NK-92 (cell line): ENCODE results near the gene C15orf40.

ENCODE experiments used
- DNase-seq: peaks from one replicate; lab custom pipeline; 2025; ENCODE audit not compliant: unreplicated experiment; lab: John Stamatoyannopoulos, UW

C15orf40 gene

GRCh38 chr15:82995076-82995475, 16.4 kb downstream of the C15orf40 start:
- DNase-seq = no peak

- DNase-seq = no peak
Measured at GRCh38 chr15:82993144-82993543, 18.3 kb downstream of the C15orf40 start.

- no peak for DNase-seq
Measured at GRCh38 chr15:82992436-82992998, 18.9 kb downstream of the C15orf40 start.

- DNase-seq = no peak
Measured at GRCh38 chr15:82986442-82986780, 25.0 kb downstream of the C15orf40 start.

GRCh38 chr15:82985688-82986441, 25.6 kb downstream of the C15orf40 start, which contains the start of gene RAMAC:
Gene RAMAC (plus strand): TSS chr15:82986210. CDS start chr15:82989019, 2,809 bp downstream.
- DNase-seq = peak; percentile 51

- no peak for DNase-seq
Measured at GRCh38 chr15:82980981-82981380, 30.5 kb downstream of the C15orf40 start.

- no peak for DNase-seq
Measured at GRCh38 chr15:82979726-82980125, 31.7 kb downstream of the C15orf40 start.

- no peak for DNase-seq
Measured at GRCh38 chr15:82978438-82978837, 33.0 kb downstream of the C15orf40 start.

- DNase-seq = no peak
Measured at GRCh38 chr15:82977076-82977475, 34.4 kb downstream of the C15orf40 start.

- no peak for DNase-seq
Measured at GRCh38 chr15:82972990-82973389, 38.4 kb downstream of the C15orf40 start.

GRCh38 chr15:82971218-82971984, 40.0 kb downstream of the C15orf40 start:
- DNase-seq = no peak

- no peak for DNase-seq
Measured at GRCh38 chr15:82970696-82971095, 40.7 kb downstream of the C15orf40 start.

GRCh38 chr15:82970078-82970686, 41.3 kb downstream of the C15orf40 start:
- DNase-seq = no peak

- DNase-seq = no peak
Measured at GRCh38 chr15:82969353-82969752, 42.1 kb downstream of the C15orf40 start.

- DNase-seq = no peak
Measured at GRCh38 chr15:82968066-82968465, 43.4 kb downstream of the C15orf40 start.

- DNase-seq = no peak
Measured at GRCh38 chr15:82966671-82967071, 44.8 kb downstream of the C15orf40 start.

GRCh38 chr15:82964890-82965289, 46.5 kb downstream of the C15orf40 start:
- DNase-seq = no peak

- no peak for DNase-seq
Measured at GRCh38 chr15:82963471-82964341, 47.7 kb downstream of the C15orf40 start.

GRCh38 chr15:82960766-82961165, 50.7 kb downstream of the C15orf40 start:
- no peak for DNase-seq

GRCh38 chr15:82959423-82959822, 52.0 kb downstream of the C15orf40 start:
- no peak for DNase-seq

GRCh38 chr15:82958638-82959037, 52.8 kb downstream of the C15orf40 start:
- no peak for DNase-seq
